ENCODE results near the gene SLC17A1.

- TF ChIP-seq CTCF (IDR thresholded peaks at IDR 0.05): no peak
- TF ChIP-seq EP300 (IDR thresholded peaks at IDR 0.05; ENCODE audit: low read depth): no peak
- TF ChIP-seq POLR2AphosphoS5 (IDR thresholded peaks at IDR 0.05): no peak
- no peak for TF ChIP-seq POLR2A (IDR thresholded peaks at IDR 0.05)
Observed at GRCh38 chr6:25792016-25792415, 39.8 kb downstream of the SLC17A1 start.
